ENCODE results near the gene ZWINT.

GRCh38 chr10:56359837-56360236 lies 1.2 kb downstream of the ZWINT start:
- TF ChIP-seq CTCF (IDR thresholded peaks at IDR 0.05) (no peak), POLR2A (IDR thresholded peaks at IDR 0.05) (no peak)

All from stomach (tissue), 4 donors.